GM18498 (cell line): Measurements from ENCODE around the gene CCDC71L.
"Not testable (repeated sequence)": the region's sequence is repeated elsewhere in the genome, so short reads cannot be mapped to it uniquely, and the experiment has no call there.

Experiments used
- ATAC-seq: cut with Tn5 transposase; IDR thresholded peaks from one replicate; pipeline ENCODE4 v1.9.1; 2021; ENCODE audit warnings: mild to moderate bottlenecking, moderate library complexity; ENCODE audit not compliant: unreplicated experiment

Gene CCDC71L

DNA sequence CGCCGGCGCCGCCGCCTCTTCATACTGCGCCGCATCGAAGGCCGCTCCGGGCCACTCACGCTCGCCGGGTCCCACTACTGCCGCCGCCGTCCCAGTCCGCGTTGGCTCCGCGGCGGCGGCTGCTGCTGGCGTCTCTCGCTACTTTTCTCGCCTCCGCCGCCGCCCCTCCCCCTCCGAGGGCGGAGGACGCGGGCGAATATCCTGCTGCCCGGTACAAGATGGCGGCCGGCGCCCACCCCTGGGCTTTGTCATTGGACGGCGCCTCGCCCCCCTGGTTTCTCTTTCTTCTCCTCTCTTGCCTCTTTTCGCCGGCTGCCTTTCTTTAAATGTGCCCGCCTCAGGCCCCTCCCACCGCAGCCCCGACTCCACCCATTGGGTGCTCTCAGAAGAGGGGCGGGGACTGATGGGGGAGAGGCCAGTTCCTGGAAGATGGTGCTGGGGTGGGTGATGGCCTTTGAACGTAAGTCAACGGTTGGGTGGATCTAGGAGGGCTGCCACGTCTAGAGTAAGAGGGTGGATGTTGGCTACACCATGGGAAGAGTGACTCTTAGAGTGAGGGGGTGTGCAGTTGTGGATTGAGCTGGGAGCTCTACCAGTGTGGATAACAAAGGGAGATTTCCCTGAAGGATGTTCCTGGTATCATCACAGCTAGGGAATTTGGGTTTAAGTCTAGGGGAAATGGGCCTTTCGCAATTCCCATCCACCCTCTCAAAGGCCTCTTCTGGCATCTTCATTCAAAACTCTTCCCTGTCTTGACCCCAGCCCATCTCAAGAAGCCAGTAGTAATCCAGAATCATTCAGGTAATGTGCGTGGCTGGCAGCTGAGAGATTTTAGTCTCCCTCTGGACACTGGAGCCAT is at the start of gene CCDC71L:
Gene CCDC71L (minus strand): TSS at position 297 of the 859 bp plus-strand sequence. CDS start 262 bp downstream, at position 35.
- ATAC-seq = peak; percentile 84

DNA sequence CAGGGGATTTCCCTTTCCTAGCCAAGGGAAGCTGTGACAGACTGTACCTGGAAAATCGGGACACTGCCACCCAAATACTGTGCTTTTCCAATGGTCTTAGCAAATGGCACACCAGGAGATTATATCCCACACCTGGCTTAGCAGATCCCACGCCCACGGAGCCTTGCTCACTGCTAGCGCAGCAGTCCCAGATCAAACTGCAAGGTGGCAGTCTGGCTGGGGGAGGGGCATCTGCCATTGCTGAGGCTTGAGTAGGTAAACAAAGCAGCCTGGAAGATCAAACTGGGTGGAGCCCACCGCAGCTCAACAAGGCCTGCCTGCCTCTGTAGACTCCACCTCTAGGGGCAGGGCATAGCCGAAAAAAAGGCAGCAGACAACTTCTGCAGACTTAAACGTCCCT is 48.6 kb upstream of the CCDC71L start:
- not testable (repeated sequence) for ATAC-seq

DNA sequence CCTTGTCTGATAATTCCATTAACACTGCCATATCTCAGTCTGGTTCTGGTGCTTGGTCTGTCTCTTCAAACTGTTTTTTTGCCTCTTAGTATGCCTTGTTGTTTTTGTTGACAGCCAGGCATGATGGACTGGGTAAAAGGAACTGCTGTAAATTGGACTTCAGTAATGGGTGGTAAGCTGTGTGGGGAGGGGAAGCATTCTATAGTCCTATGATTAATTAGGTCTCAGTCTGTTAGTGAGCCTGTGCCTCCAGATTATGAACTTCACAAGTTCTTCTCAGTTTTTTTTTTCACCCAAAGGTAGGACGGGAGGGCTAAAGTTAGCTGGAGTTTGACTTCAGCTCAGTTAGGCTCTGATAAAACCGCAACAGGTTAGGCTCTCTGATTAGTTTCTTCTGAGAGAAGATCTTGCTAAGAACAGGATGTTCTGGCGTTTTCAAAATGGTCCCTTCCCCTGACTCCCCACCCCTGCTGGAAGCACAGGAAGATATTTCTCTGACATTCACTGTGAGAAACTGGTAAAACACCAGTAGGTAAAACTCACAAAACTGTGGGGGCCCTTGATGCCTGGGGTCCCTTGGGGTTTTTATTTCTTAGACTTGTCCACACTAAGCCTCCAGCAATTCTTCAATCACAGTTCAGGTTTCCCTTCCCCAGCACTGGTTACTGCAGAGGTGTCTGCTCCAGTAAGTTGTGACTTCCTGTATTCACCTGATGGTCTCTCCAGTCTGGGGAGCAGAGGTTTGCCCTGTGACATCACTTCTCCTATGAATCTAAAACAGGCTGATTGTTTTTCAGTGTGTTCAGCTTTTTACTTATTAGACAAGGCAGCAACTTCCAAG is 43.3 kb upstream of the CCDC71L start:
- ATAC-seq = no peak

DNA sequence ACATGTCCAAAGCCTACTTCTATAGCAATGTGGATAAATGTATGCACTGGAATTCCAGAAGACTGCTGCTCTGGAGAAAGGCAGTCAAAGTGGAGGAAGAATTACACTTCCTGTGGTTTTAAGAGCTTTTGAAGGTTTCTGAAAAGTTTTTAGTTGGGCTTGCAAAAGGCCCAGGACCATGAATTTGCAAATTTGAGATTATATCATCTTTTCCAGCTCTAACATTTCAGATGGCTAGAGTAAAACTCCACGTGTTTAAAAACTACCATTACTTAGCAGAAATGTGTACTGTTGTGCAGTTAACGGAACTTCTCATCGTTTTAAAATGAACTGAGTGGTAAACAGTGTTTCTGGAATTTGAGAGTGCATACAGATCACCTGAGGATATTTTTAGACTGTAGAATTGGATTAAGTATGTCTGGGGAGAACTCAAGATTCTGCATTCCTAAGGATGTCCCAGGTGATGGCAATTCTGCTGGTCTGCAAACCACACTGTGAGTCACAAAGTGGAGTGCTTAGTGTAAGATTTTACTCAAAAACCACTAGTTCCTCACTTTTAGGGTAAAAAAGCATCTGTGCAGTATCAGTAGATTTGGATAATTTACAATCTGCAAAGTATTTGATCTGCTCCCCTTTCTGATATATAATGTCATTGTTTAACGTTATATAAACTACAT is 32.9 kb upstream of the CCDC71L start:
- ATAC-seq = no peak

DNA sequence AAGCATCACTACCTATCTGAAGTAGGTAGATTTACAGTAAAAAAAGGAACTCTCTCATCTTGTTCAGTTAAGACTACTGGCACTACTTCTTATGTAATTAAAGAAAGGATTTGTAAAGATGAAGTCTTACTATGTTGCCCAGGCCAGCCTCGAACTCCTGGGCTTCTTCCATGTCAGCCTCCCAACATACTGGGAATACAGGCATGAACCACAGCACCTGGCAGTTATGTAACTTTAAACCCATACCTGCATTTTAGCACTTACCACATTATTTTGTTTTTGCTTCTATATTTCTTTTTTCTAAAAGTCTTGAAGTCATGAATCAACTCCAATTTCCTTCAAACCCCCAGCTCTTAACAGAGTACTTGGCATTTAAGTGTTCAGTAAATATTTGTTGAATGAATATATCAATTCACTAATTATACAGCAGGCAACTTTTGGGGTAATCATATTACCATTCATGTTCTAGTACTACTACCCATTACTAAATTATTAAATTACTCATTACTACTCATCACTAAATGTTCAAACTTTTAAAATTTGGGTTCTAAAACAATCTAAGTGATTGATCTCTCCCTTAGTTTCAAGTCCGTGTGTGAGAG is 31.6 kb upstream of the CCDC71L start:
- no peak for ATAC-seq

DNA sequence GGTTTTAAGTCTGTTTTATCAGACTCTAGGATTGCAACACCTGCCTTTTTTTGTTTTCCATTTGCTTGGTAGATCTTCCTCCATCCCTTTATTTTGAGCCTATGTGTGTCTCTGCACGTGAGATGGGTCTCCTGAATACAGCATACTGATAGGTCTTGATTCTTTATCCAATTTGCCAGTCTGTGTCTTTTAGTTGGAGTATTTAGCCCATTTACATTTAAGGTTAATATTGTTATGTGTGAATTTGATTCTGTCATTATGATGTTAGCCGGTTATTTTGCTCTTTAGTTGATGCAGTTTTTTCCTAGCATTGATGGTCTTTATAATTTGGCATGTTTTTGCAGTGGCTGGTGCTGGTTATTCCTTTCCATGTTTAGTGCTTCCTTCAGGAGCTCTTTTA is 27.2 kb upstream of the CCDC71L start:
- not testable (repeated sequence) for ATAC-seq

DNA sequence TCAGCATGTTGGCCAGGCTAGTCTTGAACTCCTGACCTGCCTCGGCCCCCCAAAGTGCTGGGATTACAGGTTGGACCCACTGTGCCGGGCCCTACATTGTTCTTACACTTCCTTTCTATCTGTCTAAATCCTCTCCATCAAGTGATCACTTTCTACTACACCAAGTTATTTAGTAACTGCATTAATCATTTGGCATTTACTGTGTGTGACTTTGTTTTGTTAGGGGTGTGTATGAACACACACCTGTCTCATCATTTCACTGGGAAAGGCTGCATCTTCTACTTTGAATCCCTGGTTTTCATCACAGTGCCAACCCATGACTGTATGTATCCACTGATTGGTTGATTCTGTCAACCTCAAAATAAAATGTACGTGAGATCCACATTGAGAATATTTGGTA is 23.0 kb upstream of the CCDC71L start:
- ATAC-seq = no peak

DNA sequence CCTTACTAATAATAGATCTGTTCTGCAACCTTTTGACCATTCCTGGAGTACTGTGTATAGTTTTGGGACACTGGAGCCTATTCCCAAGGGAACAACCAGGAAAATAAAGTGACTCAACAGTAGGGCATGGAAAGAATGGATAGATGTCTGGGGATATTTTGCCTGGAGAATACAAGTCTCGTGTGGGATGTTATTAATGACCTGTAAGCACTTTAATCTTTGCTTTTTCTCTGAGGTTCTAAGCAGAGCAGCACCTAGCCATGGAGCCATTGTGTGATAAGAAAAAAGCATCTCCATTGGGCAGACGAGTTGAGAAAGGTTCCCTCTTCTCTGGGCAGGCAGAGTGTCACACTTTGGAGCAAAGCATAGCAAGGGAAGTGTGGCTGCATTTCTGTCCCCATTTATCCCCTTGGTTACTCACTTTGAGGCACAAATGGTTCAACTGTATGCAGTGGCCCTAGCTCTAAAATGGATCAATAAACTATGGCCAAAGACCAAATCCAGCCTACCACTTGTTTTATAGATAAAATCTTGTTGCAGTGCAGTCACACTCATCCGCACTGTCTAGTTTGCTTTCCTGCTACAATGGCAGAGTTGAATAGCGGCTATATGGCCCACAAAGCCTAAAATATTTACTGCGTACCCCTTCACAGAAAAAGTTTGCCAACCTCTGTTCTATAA is 21.0 kb upstream of the CCDC71L start:
- no peak for ATAC-seq

DNA sequence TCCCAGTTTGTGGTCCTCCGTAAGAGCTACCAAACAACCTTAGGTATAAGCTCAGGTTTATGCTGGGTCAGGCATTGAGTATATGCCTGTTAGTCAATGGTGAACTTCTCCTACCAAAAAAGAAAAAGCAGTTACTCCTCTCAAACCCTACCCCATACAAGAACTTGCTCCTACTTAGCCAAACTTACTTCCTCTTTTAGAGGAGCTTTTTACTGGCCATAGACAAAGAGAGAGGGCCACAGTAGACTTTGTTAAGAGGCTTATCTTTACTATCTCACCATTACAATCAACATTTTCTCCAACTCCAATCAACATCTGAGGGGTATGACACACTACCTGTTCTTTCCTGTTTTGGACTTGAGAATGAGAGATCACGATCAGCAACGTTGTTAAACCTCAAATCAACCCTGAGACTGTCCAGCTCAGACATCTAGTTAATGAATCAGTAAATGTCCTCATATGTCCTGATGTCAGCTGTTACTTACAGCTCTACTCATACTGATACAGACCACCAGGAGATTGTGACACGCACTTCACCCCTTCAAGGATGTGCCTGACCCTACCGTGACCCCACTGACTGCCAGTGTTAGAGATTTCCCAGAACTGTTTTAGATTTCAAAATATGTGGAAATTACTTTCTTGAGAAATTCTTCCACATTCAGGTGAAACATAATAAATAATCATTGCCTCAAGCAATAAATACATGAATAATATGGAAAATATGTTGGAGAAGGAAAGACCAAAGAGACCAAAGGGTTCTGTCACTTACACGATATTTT is 18.4 kb upstream of the CCDC71L start:
- no peak for ATAC-seq

DNA sequence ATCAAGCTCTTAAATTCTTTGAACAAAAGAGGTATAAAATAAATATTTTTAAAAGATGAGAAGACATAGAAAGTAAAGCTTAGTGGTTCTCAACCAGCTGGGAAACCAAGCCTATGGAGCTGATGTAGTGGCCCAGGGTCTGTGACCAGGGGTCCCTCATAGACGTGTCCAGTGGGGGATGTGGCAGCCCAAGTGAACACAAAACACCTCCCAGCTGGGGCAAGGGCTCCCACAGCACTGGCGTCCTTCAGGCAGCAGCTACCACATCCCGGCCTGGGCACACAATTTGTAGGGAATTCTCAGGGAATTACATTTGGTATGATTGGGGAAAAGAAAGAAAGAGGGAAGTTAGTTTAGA is 17.8 kb upstream of the CCDC71L start:
- no peak for ATAC-seq

DNA sequence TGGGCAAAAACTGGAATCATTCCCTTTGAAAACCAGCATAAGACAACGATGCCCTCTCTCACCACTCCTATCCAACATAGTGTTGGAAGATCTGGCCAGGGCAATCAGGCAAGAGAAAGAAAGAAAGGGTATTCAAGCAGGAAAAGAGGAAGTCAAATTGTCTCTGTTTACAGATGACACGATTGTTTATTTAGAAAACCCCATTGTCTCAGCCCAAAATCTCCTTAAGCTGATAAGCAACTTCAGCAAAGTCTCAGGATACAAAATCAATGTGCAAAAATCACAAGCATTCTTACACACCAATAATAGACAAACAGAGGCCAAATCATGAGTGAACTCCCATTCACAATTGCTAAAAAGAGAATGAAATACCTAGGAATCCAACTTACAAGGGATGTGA is 15.5 kb upstream of the CCDC71L start:
- not testable (repeated sequence) for ATAC-seq

DNA sequence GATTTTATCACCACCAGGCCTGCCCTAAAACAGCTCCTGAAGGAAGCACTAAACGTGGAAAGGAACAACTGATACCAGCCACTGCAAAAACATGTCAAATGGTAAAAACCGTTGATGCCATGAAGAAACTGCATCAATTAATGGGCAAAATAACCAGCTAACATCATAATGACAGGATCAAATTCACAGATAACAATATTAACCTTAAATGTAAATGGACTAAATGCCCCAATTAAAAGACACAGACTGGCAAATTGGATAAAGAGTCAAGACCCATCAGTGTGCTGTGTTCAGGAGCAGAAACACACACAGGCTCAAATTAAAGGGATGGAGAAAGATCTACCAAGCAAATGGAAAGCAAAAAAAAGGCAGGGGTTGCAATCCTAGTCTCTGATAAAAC is 12.7 kb upstream of the CCDC71L start:
- not testable (repeated sequence) for ATAC-seq

DNA sequence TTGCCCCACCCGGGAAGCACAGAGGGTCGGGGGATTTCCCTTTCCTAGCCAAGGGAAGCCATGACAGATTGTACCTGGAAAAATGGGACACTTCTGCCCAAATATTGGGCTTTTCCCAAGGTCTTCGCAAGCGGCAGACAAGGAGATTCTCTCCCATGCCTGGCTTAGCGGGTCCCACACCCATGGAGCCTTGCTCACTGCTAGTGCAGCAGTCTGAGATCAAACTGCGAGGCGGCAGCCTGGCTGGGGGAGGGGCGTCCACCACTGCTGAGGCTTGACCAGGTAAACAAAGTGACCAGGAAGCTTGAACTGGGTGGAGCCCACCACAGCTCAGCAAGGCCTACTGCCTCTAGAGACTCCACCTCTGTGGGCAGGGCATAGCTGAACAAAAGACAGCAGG is 11.0 kb upstream of the CCDC71L start:
- ATAC-seq = not testable (repeated sequence)

DNA sequence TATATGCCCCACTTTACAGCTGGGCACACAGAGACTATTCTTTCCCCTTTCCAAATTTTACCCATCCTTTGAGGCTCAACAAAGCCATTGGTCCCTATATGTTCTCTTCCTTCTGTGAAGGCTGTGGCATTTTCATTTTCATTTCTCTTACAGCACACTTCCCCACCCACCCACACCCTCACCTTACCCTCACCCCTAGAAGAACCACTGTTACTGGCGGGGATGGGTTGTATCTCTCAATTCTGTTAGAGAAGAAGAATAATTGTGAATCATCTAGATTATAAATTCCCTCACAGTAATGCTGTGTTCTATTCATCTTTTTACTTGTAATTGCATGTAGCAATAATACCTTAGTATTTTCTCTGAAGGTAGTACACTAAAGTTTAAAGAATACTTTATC is 10.2 kb upstream of the CCDC71L start:
- no peak for ATAC-seq

DNA sequence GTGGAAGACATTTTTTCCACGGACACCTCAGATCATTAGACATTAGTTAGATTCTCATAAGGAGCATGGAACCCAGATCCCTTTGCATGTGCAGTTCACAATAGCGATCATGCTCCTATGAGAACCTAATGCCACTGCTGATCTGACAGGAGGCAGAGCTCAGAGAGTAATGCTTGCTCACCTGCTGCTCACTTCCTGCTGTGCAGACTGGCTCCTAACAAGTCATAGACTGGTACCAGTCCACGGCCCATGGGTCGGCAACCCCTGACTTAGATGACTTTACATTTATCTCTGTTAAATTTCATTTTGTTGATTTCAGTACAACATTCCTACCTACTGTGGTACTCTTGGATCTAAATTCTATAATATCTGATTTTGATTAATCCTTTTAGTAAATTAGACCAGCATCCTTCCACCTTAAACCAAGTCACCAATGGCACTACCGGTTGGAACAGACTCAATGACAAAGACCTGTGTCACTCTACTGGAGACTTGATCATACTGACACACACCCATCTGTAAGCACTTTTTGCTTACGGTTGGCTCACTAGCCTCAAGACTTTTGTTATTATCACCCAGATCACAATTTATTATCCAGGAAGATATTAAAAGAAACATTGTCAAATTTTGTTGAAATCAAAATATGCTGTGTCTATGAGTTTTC is 8.0 kb upstream of the CCDC71L start:
- no peak for ATAC-seq

DNA sequence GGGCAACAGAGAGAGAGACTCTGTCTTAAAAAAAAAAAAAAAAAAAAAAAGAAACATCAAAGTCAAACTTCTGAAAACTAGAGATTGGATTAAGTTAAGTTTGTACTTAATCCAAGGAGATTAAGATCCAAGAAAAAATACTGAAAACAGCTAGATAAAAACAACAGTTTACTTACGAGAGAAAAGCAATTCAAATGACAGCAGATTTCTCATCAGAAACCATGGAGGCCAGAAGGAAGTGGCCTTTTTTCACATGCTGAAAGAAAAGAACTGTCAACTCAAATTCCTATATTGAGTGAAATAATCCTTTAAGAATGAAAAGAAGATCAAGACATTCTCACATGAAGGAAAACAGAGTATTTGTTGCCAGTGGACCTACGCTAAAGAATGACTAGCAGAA is 5.4 kb upstream of the CCDC71L start:
- no peak for ATAC-seq

DNA sequence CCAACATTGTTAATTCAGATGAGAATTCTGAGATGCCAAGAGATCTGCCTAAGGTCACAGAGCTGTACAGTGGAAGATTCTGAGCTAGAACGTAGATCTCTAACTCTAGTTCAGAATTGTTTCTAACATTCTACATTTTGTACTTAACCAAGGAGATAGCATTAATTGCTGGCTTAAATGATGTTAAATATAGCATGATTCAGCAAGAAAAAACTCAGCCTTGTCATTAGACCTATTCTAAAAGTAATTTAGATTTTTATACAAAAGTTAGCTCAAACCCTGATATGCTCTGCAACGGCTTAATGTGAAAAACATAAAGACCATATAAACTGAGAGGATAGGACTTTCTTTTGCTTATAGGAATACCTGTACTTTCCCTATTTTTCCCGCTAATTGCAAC is 3.4 kb upstream of the CCDC71L start:
- ATAC-seq = no peak

DNA sequence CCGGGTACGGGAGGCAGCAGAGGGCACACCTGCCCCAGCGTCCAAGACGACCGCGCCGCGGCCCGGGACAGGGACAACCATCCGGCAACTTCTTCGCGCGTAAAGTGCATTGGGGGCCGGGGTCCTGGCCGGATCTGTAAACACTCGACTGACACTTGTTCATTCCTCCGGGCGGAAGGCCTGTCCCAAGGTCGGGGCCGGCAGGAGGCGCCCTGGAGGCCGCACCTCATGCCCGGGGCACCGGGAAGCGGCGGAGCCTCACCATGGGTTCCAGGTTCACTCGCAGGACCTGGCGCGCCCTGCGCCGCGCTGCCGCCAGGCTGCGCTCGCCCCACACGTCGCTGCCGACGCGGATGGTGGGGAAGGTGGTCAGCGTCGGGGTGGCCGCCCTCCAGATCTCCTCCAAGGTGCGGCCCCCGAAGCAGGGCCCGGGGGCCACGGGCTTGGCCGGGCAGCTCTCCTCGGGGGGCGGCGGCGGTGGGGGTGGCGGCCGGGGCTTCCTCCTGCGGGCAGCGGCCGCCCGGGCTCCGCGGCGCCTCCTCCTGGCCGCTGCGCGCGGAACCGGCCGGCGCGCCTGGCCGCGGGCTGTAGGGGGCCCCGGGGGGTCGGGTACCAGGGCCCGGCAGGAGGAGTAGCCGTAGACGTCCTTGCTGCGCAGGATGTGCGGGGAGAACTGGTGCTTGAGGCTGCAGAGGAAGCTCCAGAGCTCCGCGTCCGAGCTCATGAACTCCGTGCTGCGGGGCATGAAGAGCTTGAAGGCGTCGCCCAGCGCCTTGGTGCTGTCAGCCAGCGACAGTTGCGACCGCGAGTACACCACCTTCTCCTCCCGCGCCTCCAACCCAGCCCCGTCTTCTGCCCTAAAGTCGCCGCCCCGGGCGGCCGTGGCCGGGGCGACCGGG is 746 bp downstream of the CCDC71L start:
- ATAC-seq = peak; percentile 63
